Measurements from ENCODE around the gene LSM3. TPM values are rescaled to one million over a fixed set of nuclear protein-coding genes. Genes with fewer than 3 reads are reported as not detected.

Gene LSM3
- total RNA-seq = 7.1 and 7.5 TPM in 2 replicates

DNA sequence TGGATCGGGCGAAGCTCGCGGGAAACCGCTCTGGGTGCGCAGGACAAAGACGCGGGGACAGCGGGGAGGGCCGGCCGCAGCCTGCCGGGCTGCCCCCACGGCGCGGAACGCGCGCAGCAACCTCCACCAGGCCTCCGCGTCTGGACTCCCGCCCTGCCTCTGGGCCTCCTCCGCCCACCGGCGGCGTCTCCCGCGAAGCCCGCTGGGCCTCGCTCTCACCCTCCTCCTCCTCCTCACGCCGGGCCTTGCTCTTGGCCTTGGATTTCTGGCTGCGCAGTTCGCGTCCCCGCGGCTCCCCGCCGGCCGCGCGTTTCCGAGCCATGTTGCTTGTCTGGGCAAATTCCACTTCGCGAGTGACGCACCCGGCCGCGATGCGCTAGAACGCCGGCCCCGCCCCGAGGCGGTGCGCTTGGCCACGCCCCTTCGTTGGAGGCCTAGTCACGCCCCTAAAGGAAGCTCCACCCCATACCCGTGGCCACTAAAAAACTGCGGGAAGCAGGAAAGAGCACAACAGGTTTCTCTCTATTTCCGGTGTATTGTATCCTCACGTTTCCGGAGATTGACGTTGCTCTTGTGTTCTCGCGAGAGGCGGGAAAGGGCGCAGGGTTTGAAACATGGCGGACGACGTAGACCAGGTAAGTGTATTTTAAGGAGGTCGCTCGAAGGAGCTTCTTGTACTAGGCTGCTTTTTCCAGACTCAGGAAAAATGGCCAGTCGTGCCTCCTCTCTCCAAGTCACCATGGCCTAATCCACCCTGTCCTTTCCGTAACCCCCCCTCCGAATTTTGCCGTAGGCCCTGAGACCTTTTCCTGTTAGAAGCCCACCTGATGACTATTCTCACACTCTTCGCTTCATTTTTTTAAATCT, at the start of gene LSM3, which contains the start of gene XPC:
Gene LSM3 (plus strand): TSS at position 571 of the 867 bp plus-strand sequence. CDS start 44 bp downstream, at position 615.
Gene XPC (minus strand): TSS at position 355 of the 867 bp plus-strand sequence. CDS start 33 bp downstream, at position 322.

Other genes starting within 250 kb of the LSM3 start
- gene CHCHD4, start 53.9 kb upstream of the LSM3 start, total RNA-seq = 10.2 and 11.0 TPM in 2 replicates
- gene TMEM43, start 53.8 kb upstream of the LSM3 start, total RNA-seq = 90.4 and 94.0 TPM in 2 replicates
- 38.2 and 43.6 TPM in 2 replicates for gene XPC, start 216 bp upstream of the LSM3 start, total RNA-seq
- gene SLC6A6, start 223.8 kb downstream of the LSM3 start, total RNA-seq = 23.2 and 25.5 TPM in 2 replicates

All from cardiac ventricle fibroblast (primary cell).